Natural killer cell (primary cell): ENCODE data around the gene CPNE9. TPM values are rescaled to one million over a fixed set of nuclear protein-coding genes. Genes with fewer than 3 reads are reported as not detected.

Experiments
- ATAC-seq, 3 donors: fragments of 150-1000 bp in 2 of 3; fragments of 200-7000 bp in 1 of 3; cut with Tn5 transposase; 1 replicate in 1 of 3; 2 replicates in 2 of 3; pipeline ENCODE4 v1.10.0; 2021; ENCODE audit warnings: mild to moderate bottlenecking in 2 of 3, moderate library complexity in 2 of 3
- DNase-seq, 2 donors: peaks; one replicate each; pipeline versions ENCODE4 v3.0.0 to v3.0.0-alpha.2; 2013 to 2021; ENCODE audit warnings: mixed read lengths in 1 of 2
- H3K27ac ChIP-seq: one replicate; pipeline ENCODE4 v1.5.1; 2013; ENCODE audit warnings: mild to moderate bottlenecking, low read length
- H3K27me3 ChIP-seq: one replicate; pipeline ENCODE4 v1.6.1; 2013; ENCODE audit warnings: low read length; ENCODE audit not compliant: control insufficient read depth, insufficient read depth
- H3K36me3 ChIP-seq: one replicate; pipeline ENCODE4 v1.6.1; 2013; ENCODE audit warnings: low read length; ENCODE audit not compliant: control insufficient read depth, insufficient read depth
- H3K4me1 ChIP-seq: one replicate; pipeline ENCODE4 v1.6.1; 2013; ENCODE audit warnings: low read length; ENCODE audit not compliant: control insufficient read depth, insufficient read depth
- H3K4me3 ChIP-seq: one replicate; pipeline ENCODE4 v1.5.1; 2013; ENCODE audit warnings: low read length
- H3K9me3 ChIP-seq: one replicate; pipeline ENCODE4 v1.6.1; 2013; ENCODE audit warnings: low read length; ENCODE audit not compliant: control insufficient read depth, insufficient read depth
- H3K27ac Mint-ChIP-seq, 2 donors: one replicate each; pipeline ENCODE4 v1.8.0; 2022; ENCODE audit warnings: mild to moderate bottlenecking in 2 of 2, mixed read lengths in 2 of 2, moderate library complexity in 1 of 2
- H3K27me3 Mint-ChIP-seq, 2 donors: one replicate each; pipeline ENCODE4 v1.8.0; 2022; ENCODE audit warnings: low read depth in 2 of 2, mixed read lengths in 2 of 2
- H3K36me3 Mint-ChIP-seq: one replicate; pipeline ENCODE4 v1.8.0; 2022; ENCODE audit warnings: mixed read lengths
- H3K4me1 Mint-ChIP-seq, 2 donors: one replicate each; pipeline ENCODE4 v1.8.0; 2022; ENCODE audit warnings: mixed read lengths in 2 of 2
- H3K4me3 Mint-ChIP-seq: one replicate; pipeline ENCODE4 v1.8.0; 2022; ENCODE audit warnings: mild to moderate bottlenecking, moderate library complexity, mixed read lengths
- H3K9me3 Mint-ChIP-seq, 2 donors: one replicate each; pipeline ENCODE4 v1.8.0; 2022; ENCODE audit warnings: mixed read lengths in 2 of 2
- WGBS: methylation state at CpG from one replicate; pipeline ENCODE4 v1.1.7; 2013; ENCODE audit warnings: missing lambda C conversion rate; ENCODE audit not compliant: insufficient coverage; 5-methylcytosine and 5-hydroxymethylcytosine counted together
- intact Hi-C: fragments of 100-400 bp; cut with micrococcal nuclease; formaldehyde crosslinking; loops from one replicate; pipeline ENCODE4 v1.14.2; 2022
- total RNA-seq, 4 donors: library from RNA; stranded (reverse); fragments of 120-200 nt in 1 of 4; gene quantifications; one replicate each; pipeline versions ENCODE4 v1.2.3 to v1.2.4, GENCODE V29; 2013 to 2022
- TF ChIP-seq, protein P1 (sequence below): fragments of 200-600 bp; IDR thresholded peaks from one replicate; pipeline ENCODE4 v1.8.0; 2022; ENCODE audit warnings: antibody characterized with exemption

CPNE9 gene
- total RNA-seq, 3 donors from 2014 or later (not counting 1 experiment from before 2014, with no cell fraction given) = 0.43 to 0.49 TPM; not detected in 1

DNA sequence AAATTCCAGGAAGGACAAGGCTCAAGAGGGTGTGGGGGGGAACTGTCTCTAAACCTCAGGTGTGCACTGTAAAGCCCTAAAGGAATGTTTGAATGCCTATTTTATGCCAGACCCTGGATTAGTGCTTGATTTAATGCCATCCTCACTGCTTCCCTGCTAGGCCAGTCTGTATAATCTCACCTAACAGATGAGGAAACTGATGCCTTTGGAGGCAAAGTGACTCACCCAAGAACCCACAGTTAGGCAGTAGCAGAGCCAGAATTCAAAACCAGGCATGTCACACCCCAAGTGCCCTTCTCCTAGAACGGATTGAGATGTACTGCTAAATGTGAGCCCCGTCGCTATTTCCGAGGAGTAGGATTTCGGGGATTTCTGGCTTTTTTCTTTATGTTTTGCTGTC is 58.3 kb downstream of the CPNE9 start:
- H3K9me3 ChIP-seq = no peaks in the 10 kb centered on the region
- Mint-ChIP-seq H3K4me3 (no peak overlapping the region), H3K4me1 (peaks cover 3 to 19% of the 10 kb centered on the region in 2 donors), H3K27ac (no peak overlapping the region), H3K9me3 (no peaks in the 10 kb centered on the region), H3K36me3 (no peaks in the 10 kb centered on the region), H3K27me3 (no peaks in the 10 kb centered on the region)
- H3K36me3 ChIP-seq = peaks cover 19% of the 10 kb centered on the region
- no peak overlapping the region for H3K4me3 ChIP-seq
- TF ChIP-seq, protein P1, sequence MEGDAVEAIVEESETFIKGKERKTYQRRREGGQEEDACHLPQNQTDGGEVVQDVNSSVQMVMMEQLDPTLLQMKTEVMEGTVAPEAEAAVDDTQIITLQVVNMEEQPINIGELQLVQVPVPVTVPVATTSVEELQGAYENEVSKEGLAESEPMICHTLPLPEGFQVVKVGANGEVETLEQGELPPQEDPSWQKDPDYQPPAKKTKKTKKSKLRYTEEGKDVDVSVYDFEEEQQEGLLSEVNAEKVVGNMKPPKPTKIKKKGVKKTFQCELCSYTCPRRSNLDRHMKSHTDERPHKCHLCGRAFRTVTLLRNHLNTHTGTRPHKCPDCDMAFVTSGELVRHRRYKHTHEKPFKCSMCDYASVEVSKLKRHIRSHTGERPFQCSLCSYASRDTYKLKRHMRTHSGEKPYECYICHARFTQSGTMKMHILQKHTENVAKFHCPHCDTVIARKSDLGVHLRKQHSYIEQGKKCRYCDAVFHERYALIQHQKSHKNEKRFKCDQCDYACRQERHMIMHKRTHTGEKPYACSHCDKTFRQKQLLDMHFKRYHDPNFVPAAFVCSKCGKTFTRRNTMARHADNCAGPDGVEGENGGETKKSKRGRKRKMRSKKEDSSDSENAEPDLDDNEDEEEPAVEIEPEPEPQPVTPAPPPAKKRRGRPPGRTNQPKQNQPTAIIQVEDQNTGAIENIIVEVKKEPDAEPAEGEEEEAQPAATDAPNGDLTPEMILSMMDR = no peak
- 96% methylated on average over 5 of the region's 5 CpGs for WGBS
- no peaks in the 10 kb centered on the region for H3K27me3 ChIP-seq
- DNase-seq = no peak
- H3K4me1 ChIP-seq = peaks cover under 1% of the 10 kb centered on the region
- H3K27ac ChIP-seq = no peak overlapping the region
- intact Hi-C loops = no loop called here
- no peak for ATAC-seq

DNA sequence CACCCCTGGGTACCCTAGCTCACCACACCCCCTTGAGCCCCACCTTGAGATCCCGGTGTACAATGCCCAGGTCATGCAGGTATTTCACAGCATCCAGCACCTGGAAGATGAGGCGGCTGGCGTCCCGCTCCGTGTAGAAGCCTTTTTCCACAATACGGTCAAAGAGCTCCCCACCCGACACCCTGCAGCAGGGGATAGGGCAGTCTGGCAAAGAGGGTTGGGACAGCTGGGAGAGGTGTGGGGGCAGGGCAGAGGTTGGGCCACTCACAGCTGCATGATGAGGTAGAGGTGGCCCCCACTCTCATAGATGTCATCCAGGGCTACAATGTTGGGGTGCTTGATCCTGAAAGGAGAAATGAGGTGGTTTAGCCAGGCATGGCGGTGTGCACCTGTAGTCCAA is 59.2 kb downstream of the CPNE9 start:
- Mint-ChIP-seq H3K36me3 (no peaks in the 10 kb centered on the region), H3K4me1 (peaks cover 13 to 28% of the 10 kb centered on the region in 2 donors), H3K9me3 (no peaks in the 10 kb centered on the region), H3K4me3 (no peak overlapping the region), H3K27ac (no peak overlapping the region), H3K27me3 (no peaks in the 10 kb centered on the region)
- ATAC-seq (no peak), DNase-seq (no peak)
- intact Hi-C loops = no loop called here
- Histone ChIP-seq H3K4me3 (no peak overlapping the region), H3K27ac (no peak overlapping the region), H3K9me3 (no peaks in the 10 kb centered on the region), H3K36me3 (peaks cover 10% of the 10 kb centered on the region), H3K27me3 (no peaks in the 10 kb centered on the region), H3K4me1 (peaks cover 10% of the 10 kb centered on the region)
- TF ChIP-seq, protein P1 = no peak
- WGBS = 99% methylated on average over 8 of the region's 8 CpGs

DNA sequence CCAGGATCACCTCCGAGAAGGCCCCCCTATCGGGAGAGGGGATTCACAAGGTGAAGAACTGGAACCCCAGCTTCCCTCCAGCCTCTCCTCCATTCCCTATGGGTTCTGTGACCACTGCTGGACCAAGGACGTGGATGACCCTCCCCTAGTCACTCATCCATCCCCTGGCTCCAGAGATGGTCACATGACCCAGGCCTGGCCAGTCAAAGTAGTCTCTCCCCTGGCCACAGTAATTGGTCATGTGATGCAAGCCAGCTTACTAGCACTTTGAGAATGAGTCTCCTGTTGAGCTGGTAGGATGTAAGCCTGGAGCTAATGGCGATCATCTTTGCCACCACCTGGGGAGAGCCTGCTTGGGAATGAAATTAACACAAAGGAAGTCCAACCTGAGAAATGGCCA is 62.2 kb downstream of the CPNE9 start:
- Mint-ChIP-seq H3K9me3 (no peaks in the 10 kb centered on the region), H3K36me3 (no peaks in the 10 kb centered on the region), H3K4me1 (peaks cover 29 to 46% of the 10 kb centered on the region in 2 donors), H3K27ac (peak overlapping the region in 1 of 2 donors; percentile 38), H3K27me3 (no peaks in the 10 kb centered on the region), H3K4me3 (no peak overlapping the region)
- 94% methylated on average over 4 of the region's 4 CpGs for WGBS
- intact Hi-C loops = no loop called here
- no peak overlapping the region for H3K4me3 ChIP-seq
- no peak overlapping the region for H3K27ac ChIP-seq
- ATAC-seq = no peak
- H3K4me1 ChIP-seq = peaks cover 36% of the 10 kb centered on the region
- no peaks in the 10 kb centered on the region for H3K27me3 ChIP-seq
- H3K9me3 ChIP-seq = no peaks in the 10 kb centered on the region
- no peaks in the 10 kb centered on the region for H3K36me3 ChIP-seq
- DNase-seq = no peak
- TF ChIP-seq, protein P1 = no peak

DNA sequence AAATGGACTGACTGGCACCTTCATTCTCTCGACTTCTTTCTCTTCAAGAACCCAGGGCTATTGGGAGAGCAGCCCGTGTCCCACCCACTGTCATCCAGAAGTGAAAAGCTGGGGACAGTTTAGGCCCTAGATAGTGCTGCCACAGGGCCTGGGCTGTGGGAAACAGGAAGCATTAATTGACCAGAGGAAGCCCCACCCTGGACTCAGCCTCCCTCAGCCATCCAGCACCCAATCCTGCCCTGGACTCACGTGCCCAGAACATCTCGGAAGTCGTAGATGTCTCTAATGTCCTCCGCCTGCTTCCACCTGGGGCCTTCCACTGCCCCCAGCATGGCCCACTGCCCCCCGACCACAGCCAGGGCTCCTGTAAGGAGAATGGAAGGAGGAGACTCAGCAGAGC is 63.8 kb downstream of the CPNE9 start:
- DNase-seq (no peak), ATAC-seq (no peak)
- Mint-ChIP-seq H3K4me3 (peak overlapping the region; percentile 50), H3K27me3 (no peaks in the 10 kb centered on the region), H3K9me3 (no peaks in the 10 kb centered on the region), H3K4me1 (peaks cover 33 to 49% of the 10 kb centered on the region in 2 donors), H3K27ac (peak overlapping the region; percentile 3 to 84), H3K36me3 (no peaks in the 10 kb centered on the region)
- Histone ChIP-seq H3K4me3 (no peak overlapping the region), H3K9me3 (no peaks in the 10 kb centered on the region), H3K27me3 (no peaks in the 10 kb centered on the region), H3K27ac (no peak overlapping the region), H3K36me3 (no peaks in the 10 kb centered on the region), H3K4me1 (peaks cover 36% of the 10 kb centered on the region)
- intact Hi-C loops = no loop called here
- WGBS = 79% methylated on average over 7 of the region's 7 CpGs
- TF ChIP-seq, protein P1 = no peak
